ENCODE results near the gene SLC8A1. TPM values are rescaled to one million over a fixed set of nuclear protein-coding genes. Genes with fewer than 3 reads are reported as not detected.

The SLC8A1 gene
- total and polyA plus RNA-seq, 2 donors (not counting 1 experiment from before 2014, with no cell fraction given): 17.4 to 109 TPM

- H3K79me2 ChIP-seq (ENCODE audit: control insufficient read depth, insufficient read depth, low read length): no peaks in the 10 kb centered on the region
- H3K4me3 ChIP-seq (replicated peaks in 1 of 4; ENCODE audit: control extremely low read depth in 1 of 4, insufficient read depth in 1 of 4, low read depth in 3 of 4, low read length in 4 of 4): no peak overlapping the region
- no peak overlapping the region for H2AFZ ChIP-seq (ENCODE audit: low read length)
- no peaks in the 10 kb centered on the region for H3K36me3 ChIP-seq (ENCODE audit: control insufficient read depth, insufficient read depth, low read length)
- peak; percentile 79 to 87 for DNase-seq (ENCODE audit: low read depth in 2 of 2)
- peaks cover 7% of the 10 kb centered on the region for H3K4me1 ChIP-seq (ENCODE audit: control insufficient read depth, extremely low read depth, insufficient read depth, low read length)
- H3K9ac ChIP-seq (ENCODE audit: insufficient read depth, low read length): no peak overlapping the region
- no peak overlapping the region for H3K27ac ChIP-seq (ENCODE audit: insufficient read depth, low read length)
- no peaks in the 10 kb centered on the region for H3K27me3 ChIP-seq (ENCODE audit: control insufficient read depth, insufficient read depth, low read length)
- no peaks in the 10 kb centered on the region for H4K20me1 ChIP-seq (ENCODE audit: control insufficient read depth, extremely low read depth, insufficient read depth, low read length)
- H3K9me3 ChIP-seq (ENCODE audit: control insufficient read depth, insufficient read depth, low read depth, low read length): no peaks in the 10 kb centered on the region
- TF ChIP-seq EZH2 (IDR thresholded peaks at IDR 0.05; ENCODE audit: low read length, missing control alignments): no peak
- no peak for TF ChIP-seq CTCF (conservative IDR thresholded peaks at IDR 0.05 in 1 of 2, IDR thresholded peaks at IDR 0.05 in 1 of 2; ENCODE audit: low read depth in 1 of 2, low read length in 2 of 2)
- no peak overlapping the region for H3K4me2 ChIP-seq (ENCODE audit: extremely low read depth, insufficient read depth, low read length)
Observed at GRCh38 chr2:40315683-40316082, 136.2 kb downstream of the SLC8A1 start.

- H3K9me3 ChIP-seq (ENCODE audit: control insufficient read depth, insufficient read depth, low read depth, low read length): no peaks in the 10 kb centered on the region
- no peaks in the 10 kb centered on the region for H4K20me1 ChIP-seq (ENCODE audit: control insufficient read depth, extremely low read depth, insufficient read depth, low read length)
- H3K9ac ChIP-seq (ENCODE audit: insufficient read depth, low read length): no peak overlapping the region
- H3K79me2 ChIP-seq (ENCODE audit: control insufficient read depth, insufficient read depth, low read length): no peaks in the 10 kb centered on the region
- no peak overlapping the region for H3K4me3 ChIP-seq (replicated peaks in 1 of 4; ENCODE audit: control extremely low read depth in 1 of 4, insufficient read depth in 1 of 4, low read depth in 3 of 4, low read length in 4 of 4)
- H3K4me2 ChIP-seq (ENCODE audit: extremely low read depth, insufficient read depth, low read length): no peak overlapping the region
- TF ChIP-seq CTCF (conservative IDR thresholded peaks at IDR 0.05 in 1 of 2, IDR thresholded peaks at IDR 0.05 in 1 of 2; ENCODE audit: low read depth in 1 of 2, low read length in 2 of 2) (no peak), EZH2 (IDR thresholded peaks at IDR 0.05; ENCODE audit: low read length, missing control alignments) (no peak)
- H3K4me1 ChIP-seq (ENCODE audit: control insufficient read depth, extremely low read depth, insufficient read depth, low read length): peaks cover 3% of the 10 kb centered on the region
- H3K27me3 ChIP-seq (ENCODE audit: control insufficient read depth, insufficient read depth, low read length): no peaks in the 10 kb centered on the region
- no peak overlapping the region for H2AFZ ChIP-seq (ENCODE audit: low read length)
- DNase-seq (ENCODE audit: low read depth in 2 of 2): no peak
- H3K36me3 ChIP-seq (ENCODE audit: control insufficient read depth, insufficient read depth, low read length): no peaks in the 10 kb centered on the region
- no peak overlapping the region for H3K27ac ChIP-seq (ENCODE audit: insufficient read depth, low read length)
Observed at GRCh38 chr2:40311026-40311425, 140.9 kb downstream of the SLC8A1 start.

DNA sequence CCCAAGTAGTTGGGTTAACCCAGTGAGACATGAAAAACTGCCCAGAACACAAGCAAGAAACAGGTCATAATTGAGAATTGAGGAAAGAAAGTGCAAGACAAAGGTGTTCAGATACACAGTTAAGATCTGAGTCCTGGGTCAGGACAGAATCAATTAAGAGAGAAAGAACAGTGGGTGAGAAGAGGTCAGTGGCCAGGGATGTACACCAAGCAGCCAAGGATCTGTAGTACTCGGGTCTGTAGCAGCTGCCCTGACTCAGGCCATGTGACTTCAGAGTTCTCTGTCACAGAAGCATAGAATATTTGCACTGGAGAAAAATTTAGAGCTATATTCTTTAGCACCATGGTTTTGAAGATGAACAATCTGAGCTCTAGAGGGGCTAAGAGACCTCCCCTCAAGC, 141.6 kb downstream of the SLC8A1 start:
- H3K79me2 ChIP-seq (ENCODE audit: control insufficient read depth, insufficient read depth, low read length): no peaks in the 10 kb centered on the region

More for the DNA sequence above, 141.6 kb downstream of the SLC8A1 start:
- no peak overlapping the region for H3K4me2 ChIP-seq (ENCODE audit: extremely low read depth, insufficient read depth, low read length)
- H4K20me1 ChIP-seq (ENCODE audit: control insufficient read depth, extremely low read depth, insufficient read depth, low read length): no peaks in the 10 kb centered on the region
- H3K27me3 ChIP-seq (ENCODE audit: control insufficient read depth, insufficient read depth, low read length): no peaks in the 10 kb centered on the region
- H2AFZ ChIP-seq (ENCODE audit: low read length): no peak overlapping the region
- DNase-seq (ENCODE audit: low read depth in 2 of 2): no peak
- H3K4me3 ChIP-seq (replicated peaks in 1 of 4; ENCODE audit: control extremely low read depth in 1 of 4, insufficient read depth in 1 of 4, low read depth in 3 of 4, low read length in 4 of 4): no peak overlapping the region
- H3K4me1 ChIP-seq (ENCODE audit: control insufficient read depth, extremely low read depth, insufficient read depth, low read length): no peaks in the 10 kb centered on the region
- H3K9ac ChIP-seq (ENCODE audit: insufficient read depth, low read length): no peak overlapping the region
- H3K27ac ChIP-seq (ENCODE audit: insufficient read depth, low read length): no peak overlapping the region
- H3K36me3 ChIP-seq (ENCODE audit: control insufficient read depth, insufficient read depth, low read length): no peaks in the 10 kb centered on the region
- no peaks in the 10 kb centered on the region for H3K9me3 ChIP-seq (ENCODE audit: control insufficient read depth, insufficient read depth, low read depth, low read length)
- TF ChIP-seq EZH2 (IDR thresholded peaks at IDR 0.05; ENCODE audit: low read length, missing control alignments): no peak
- no peak for TF ChIP-seq CTCF (conservative IDR thresholded peaks at IDR 0.05 in 1 of 2, IDR thresholded peaks at IDR 0.05 in 1 of 2; ENCODE audit: low read depth in 1 of 2, low read length in 2 of 2)
